NCI-H187 (cell line): ENCODE results near the gene PSMB11.

ENCODE experiments used
- DNase-seq, 2 experiments: peaks; one replicate each; lab custom pipeline; 2025; lab: John Stamatoyannopoulos, UW

The PSMB11 gene

DNA sequence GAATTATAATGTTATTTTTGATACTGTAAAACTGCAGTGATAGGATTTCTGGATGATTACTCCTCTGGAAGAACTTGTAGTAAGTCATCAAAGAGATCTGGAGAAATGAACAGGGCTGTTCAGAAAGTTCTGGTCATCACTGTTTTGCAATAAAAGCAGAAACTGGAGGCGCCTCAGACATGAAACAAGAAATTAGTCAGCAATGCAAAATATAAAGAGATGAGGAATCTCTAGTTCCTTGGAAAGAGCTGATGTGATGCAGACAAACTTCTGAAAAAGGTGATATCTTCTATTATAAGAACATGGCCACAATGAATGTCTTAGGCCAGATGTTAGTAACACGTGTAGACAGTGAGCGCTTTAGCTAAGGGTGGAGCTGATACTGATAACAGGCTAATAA lies 43.4 kb downstream of the PSMB11 start:
- DNase-seq, result no peak

DNA sequence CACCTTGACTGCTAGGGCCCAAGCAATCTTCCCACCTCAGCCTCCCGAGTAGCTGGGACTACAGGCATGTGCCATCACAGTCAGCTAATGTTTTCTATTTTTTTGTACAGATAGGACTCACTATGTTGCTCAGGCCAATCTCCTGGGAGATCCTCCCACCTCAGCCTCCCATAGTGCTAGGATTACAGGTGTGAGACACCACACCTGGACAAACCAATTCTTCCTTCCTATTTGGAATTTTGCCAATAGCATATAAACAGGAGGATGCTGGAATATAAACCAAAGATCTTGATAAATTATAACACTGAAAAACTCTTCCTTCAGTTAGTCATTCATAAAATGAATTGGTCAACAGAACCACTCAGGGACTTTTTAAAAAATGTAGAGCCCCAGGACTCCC lies 44.6 kb downstream of the PSMB11 start:
- no peak for DNase-seq

DNA sequence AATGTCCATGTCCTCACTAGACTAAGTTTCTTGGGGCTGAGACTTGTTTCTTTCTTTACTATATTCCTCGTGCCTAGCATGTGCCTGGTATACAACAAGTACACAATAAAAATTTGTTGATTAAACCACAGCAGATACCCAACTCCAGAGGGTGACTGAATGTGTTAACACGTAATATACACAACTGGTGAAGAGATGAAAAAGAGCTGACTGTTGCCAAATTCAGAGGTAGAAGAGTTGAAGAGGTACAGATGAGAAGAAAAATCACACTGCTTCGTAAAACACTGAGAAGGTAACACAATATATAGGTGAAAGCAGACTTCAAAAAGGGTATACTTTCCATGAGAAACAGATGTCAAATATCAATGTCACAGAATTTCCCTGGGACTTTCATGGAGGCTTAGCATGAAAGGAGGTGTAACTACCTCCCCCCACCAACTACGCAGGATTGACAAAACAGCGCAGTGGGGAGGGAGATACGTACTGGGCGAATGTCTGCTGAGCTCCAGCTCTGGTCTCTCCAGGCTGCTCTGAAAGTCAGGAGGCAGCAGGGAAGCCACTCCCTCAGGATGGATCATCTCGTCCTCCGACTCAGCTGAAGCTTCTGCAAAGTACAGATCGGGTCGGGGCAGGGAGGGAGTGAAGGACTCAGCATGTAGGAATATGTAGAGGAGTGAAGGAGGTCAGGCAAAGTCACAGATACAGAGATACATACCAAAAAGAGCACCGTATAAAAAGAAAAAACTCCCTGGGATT lies 47.7 kb downstream of the PSMB11 start:
- no peak for DNase-seq

DNA sequence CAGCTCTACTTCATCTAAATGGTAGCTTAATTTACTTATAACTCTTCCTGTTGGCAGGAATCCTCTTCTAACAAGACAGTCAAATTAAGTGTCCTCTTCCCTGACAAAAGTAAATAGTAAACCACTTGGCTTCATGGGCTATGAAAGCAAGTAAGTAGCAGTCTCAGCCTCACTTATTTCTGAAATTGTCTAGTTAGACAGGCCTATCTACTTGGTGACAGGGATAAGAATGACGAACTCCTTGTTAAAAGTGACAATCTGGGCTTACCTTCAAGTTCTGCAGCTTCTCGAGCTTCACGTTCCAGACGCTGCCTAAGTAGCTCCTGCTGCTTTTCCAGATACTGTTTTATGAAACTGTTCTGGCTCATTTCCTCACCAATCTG lies 48.2 kb downstream of the PSMB11 start:
- no peak for DNase-seq

DNA sequence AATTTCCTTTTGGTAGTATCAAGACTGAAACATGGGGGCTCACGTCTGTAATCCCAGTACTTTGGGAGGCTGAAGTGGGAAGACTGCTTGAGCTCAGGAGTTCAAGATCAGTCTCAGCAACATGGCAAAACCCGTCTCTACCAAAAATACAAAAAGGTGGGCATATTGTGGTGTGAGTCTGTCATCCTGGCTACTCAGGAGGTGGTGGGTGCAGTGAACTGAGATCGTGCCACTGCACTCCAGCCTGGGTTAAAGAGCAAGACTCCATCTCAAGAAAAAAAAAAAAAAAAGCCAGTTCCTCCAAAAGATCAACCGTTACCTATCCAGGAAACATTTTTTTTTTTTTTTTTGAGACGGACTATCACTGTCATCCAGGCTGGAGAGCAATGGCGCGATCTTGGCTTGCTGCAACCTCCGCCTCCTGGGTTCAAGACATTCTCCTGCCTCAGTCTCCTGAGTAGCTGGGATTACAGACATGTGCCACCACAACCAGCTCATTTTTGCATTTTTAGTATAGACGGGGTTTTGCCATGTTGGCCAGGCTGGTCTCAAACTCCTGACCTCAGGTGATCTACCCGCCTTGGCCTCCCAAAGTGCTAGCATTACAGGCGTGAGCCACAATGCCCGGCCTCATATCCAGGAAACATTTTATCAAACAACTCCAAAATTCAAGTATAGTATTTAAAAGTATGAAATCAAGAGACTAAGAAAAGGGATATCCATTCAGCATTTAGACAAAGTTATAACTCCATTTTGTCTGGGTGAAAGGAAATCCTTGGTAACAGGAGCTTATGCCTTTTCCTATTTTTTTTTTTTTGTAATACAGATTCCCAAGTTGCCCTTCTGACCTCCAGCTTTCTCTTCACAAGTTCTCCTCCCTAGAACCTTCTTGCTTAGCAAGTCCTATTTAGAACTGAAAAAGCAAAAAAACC lies 49.5 kb downstream of the PSMB11 start:
- DNase-seq, result no peak

DNA sequence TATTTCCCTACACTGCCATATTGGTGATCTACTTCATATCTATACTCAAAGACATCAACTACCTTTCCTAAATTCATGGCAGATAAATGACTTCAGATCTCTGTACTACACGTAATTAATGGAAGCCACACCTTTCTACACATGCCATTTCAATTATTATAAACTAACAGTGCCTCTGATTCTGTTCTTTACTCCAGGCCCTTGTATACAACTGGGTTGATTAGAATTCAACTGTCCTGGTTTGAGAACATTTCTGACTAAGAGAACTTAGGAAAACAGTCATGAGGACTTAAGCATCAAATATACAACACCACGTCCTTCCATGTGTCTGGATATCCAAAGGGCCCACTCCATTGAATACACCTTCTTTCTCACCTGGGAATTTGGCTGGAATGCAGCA lies 51.1 kb downstream of the PSMB11 start:
- DNase-seq, result no peak

DNA sequence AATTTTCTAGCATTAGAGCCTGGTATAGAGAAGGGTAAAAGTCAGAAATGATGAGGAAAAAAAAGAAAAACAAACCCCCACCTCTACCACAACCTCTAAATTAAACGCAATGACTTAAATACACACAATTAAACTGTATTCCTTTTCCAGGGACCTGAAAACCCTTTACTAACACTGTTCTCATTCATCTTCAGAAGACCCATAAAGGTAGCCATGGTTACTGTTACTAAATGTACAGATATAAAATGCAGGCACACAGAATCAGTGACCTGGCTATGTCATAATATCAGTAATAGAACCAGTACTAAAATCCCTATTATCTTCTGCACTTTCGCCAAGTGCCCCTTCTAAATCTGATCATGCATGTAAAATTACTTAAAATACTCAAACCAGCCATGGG lies 51.5 kb downstream of the PSMB11 start:
- no peak for DNase-seq
